NB4 (cell line): ENCODE results near the gene DNAJC30.
A peak's percentile ranks its signal among the peaks of the same experiment; 100 is the strongest.
"Not testable (repeated sequence)": the region's sequence is repeated elsewhere in the genome, so short reads cannot be mapped to it uniquely, and the experiment has no call there.

ENCODE experiments used
- DNase-seq: peaks from one replicate; pipeline ENCODE4 v3.0.0; 2010; ENCODE audit warnings: low read depth
- H3K4me3 ChIP-seq: one replicate; pipeline ENCODE4 v1.5.1; 2011; ENCODE audit warnings: mild to moderate bottlenecking, low read depth, low read length, moderate library complexity
- CTCF ChIP-seq: IDR thresholded peaks from one replicate; pipeline ENCODE4 v1.5.1; 2012; ENCODE audit warnings: low read depth, low read length
- MAX ChIP-seq: IDR thresholded peaks from 2 replicates; pipeline ENCODE4 v1.6.1; 2011; ENCODE audit warnings: low read depth, low read length
- MYC ChIP-seq: IDR thresholded peaks from 2 replicates; pipeline ENCODE4 v1.6.1; 2011; ENCODE audit warnings: low read depth, low read length
- POLR2A ChIP-seq: IDR thresholded peaks from 2 replicates; pipeline ENCODE4 v1.6.1; 2011; ENCODE audit warnings: mild to moderate bottlenecking; ENCODE audit not compliant: insufficient read length; ENCODE audit errors: extremely low read depth

Gene DNAJC30

GRCh38 chr7:73718438-73718881 is 35.2 kb upstream of the DNAJC30 start:
- H3K4me3 ChIP-seq: peak overlapping the region; percentile 69
- DNase-seq: no peak
- TF ChIP-seq MYC (no peak), MAX (no peak), CTCF (no peak), POLR2A (no peak)

- peak; percentile 98 for DNase-seq
- peak overlapping the region; percentile 69 for H3K4me3 ChIP-seq
- TF ChIP-seq CTCF (no peak), POLR2A (no peak), MAX (peak; percentile 82), MYC (peak; percentile 85)
Observed at GRCh38 chr7:73717991-73718405, 34.7 kb upstream of the DNAJC30 start.

- peak overlapping the region; percentile 49 for H3K4me3 ChIP-seq
- TF ChIP-seq POLR2A: no peak
- no peak for TF ChIP-seq MYC
- TF ChIP-seq MAX: no peak
- no peak for TF ChIP-seq CTCF
- DNase-seq: no peak
Observed at GRCh38 chr7:73717025-73717807, 34.0 kb upstream of the DNAJC30 start.

- no peak for TF ChIP-seq MYC
- TF ChIP-seq POLR2A: no peak
- TF ChIP-seq CTCF: no peak
- TF ChIP-seq MAX: no peak
- H3K4me3 ChIP-seq: no peak overlapping the region
- no peak for DNase-seq
Observed at GRCh38 chr7:73716318-73716890, 33.2 kb upstream of the DNAJC30 start.

- no peak overlapping the region for H3K4me3 ChIP-seq
- TF ChIP-seq MAX: peak; percentile 39; the same call in 1 of the 2 replicates
- TF ChIP-seq CTCF: no peak
- TF ChIP-seq MYC: peak; percentile 63; the same call in 1 of the 2 replicates
- peak; percentile 14 for TF ChIP-seq POLR2A
- DNase-seq: peak; percentile 99
Observed at GRCh38 chr7:73715648-73716317, 32.5 kb upstream of the DNAJC30 start.

- not testable (repeated sequence) for H3K4me3 ChIP-seq, DNase-seq
Observed at GRCh38 chr7:73713319-73713718, 30.1 kb upstream of the DNAJC30 start.
